GM19351 (cell line): ENCODE measurements around the gene ZNF608.
A peak's percentile ranks its signal among the peaks of the same experiment; 100 is the strongest.

Source experiments
- ATAC-seq: cut with Tn5 transposase; IDR thresholded peaks from one replicate; pipeline ENCODE4 v1.9.1; 2021; ENCODE audit warnings: mild to moderate bottlenecking, moderate library complexity; ENCODE audit not compliant: unreplicated experiment

Gene ZNF608, protein sequence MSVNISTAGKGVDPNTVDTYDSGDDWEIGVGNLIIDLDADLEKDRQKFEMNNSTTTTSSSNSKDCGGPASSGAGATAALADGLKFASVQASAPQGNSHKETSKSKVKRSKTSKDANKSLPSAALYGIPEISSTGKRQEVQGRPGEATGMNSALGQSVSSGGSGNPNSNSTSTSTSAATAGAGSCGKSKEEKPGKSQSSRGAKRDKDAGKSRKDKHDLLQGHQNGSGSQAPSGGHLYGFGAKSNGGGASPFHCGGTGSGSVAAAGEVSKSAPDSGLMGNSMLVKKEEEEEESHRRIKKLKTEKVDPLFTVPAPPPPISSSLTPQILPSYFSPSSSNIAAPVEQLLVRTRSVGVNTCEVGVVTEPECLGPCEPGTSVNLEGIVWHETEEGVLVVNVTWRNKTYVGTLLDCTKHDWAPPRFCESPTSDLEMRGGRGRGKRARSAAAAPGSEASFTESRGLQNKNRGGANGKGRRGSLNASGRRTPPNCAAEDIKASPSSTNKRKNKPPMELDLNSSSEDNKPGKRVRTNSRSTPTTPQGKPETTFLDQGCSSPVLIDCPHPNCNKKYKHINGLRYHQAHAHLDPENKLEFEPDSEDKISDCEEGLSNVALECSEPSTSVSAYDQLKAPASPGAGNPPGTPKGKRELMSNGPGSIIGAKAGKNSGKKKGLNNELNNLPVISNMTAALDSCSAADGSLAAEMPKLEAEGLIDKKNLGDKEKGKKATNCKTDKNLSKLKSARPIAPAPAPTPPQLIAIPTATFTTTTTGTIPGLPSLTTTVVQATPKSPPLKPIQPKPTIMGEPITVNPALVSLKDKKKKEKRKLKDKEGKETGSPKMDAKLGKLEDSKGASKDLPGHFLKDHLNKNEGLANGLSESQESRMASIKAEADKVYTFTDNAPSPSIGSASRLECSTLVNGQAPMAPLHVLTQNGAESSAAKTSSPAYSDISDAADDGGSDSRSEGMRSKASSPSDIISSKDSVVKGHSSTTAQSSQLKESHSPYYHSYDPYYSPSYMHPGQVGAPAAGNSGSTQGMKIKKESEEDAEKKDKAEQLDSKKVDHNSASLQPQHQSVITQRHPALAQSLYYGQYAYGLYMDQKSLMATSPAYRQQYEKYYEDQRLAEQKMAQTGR (N-terminal part only)

GRCh38 chr5:124745928-124746915 lies at the start of gene ZNF608:
Gene ZNF608 (minus strand): TSS chr5:124746639. CDS start chr5:124744989, 1,650 bp downstream.
- no peak for ATAC-seq

- peak; percentile 46 for ATAC-seq
Observed at GRCh38 chr5:124795829-124796228, 49.4 kb upstream of the ZNF608 start.

- ATAC-seq = no peak
Observed at GRCh38 chr5:124790895-124791732, 44.7 kb upstream of the ZNF608 start.

DNA sequence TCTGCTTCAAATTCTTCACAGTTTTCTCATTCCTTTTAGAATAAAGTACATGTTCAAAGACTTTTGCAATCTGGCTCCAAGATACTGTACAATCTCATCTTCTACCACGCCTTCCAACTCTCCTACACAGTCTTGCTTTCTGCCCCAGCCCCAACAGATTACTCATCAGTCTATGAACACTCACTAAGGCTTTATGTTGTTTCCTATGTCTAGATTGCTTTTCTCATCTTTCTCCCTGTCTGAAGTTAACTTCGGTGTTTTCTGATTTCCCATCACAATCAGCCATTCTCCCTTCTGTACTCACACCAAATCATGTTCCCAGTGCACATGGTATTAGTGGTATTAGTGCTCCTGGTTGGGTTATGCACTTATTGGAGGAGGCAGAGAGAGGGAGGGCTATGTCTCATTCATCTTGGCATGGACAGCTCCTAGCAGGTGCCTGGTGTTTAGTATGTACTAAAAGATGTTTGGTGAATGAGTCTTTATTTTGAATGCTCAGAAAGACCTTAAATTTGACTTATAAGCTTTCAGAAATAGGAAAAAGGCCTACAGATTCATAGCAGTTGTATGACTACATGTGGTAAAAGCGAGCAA lies 44.0 kb upstream of the ZNF608 start:
- no peak for ATAC-seq

- peak; percentile 30 for ATAC-seq
Observed at GRCh38 chr5:124789104-124789605, 42.7 kb upstream of the ZNF608 start.

DNA sequence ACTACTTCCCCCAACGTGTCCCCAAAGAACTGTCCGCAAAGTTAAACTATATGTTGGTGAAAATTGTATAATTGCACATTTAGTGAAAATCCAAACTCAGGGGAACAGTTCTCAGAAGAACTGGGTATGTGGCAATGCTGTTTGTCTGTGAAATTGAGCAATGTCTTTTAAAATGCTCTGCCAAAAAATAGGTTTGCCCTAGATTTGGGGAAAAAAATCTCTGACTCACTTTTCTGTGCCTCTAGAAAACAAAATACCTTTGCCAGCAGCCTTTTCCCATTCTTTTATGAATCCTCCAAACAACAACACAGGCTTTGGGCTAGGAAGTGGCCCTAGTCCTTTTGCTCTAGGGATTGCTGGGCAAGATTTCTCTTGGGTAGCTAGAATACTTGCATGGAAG lies 37.4 kb upstream of the ZNF608 start:
- ATAC-seq = no peak

- no peak for ATAC-seq
Observed at GRCh38 chr5:124783285-124783684, 36.8 kb upstream of the ZNF608 start.

DNA sequence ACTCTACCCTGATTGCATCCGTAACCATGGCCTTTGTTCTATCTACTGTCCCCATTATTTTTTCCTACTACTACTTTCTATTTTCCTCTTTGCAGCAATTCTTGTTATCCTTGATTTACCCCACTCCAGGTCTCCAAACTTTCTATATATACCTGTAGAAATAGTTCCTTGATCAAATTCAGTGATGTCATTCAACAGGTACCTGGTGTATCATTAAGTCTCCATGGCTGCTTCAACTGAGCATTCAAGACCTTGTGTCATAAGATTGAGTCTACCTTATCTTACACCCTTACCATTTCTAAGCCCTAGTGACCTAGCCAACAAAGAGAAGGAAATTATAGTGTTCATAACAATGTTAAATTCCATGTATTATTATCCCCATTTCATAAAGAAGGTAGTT lies 35.8 kb upstream of the ZNF608 start:
- no peak for ATAC-seq

DNA sequence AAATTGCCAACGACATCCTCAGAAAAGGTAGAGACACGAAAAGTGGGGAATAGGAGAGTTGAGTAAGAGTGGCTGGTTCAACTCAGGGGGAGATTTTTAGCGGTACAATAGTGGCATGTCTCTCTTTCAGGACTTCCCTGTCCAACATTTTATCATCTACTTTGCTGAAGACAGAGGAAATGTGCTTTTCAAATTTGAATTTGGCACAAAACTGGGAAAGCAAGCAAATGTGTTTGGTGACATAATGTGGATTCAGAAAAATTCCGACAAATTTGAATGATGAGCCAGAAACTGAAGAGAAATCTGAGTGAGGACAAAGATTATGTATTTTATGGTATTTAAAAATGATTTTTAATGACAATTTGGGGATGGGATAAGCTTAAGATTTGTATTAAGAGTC lies 33.6 kb upstream of the ZNF608 start:
- no peak for ATAC-seq

- no peak for ATAC-seq
Observed at GRCh38 chr5:124773315-124774311, 27.2 kb upstream of the ZNF608 start.

GRCh38 chr5:124772457-124773200 lies 26.2 kb upstream of the ZNF608 start:
- ATAC-seq = no peak

- ATAC-seq = no peak
Observed at GRCh38 chr5:124771761-124772160, 25.3 kb upstream of the ZNF608 start.

GRCh38 chr5:124764992-124765611 lies 18.7 kb upstream of the ZNF608 start:
- no peak for ATAC-seq

DNA sequence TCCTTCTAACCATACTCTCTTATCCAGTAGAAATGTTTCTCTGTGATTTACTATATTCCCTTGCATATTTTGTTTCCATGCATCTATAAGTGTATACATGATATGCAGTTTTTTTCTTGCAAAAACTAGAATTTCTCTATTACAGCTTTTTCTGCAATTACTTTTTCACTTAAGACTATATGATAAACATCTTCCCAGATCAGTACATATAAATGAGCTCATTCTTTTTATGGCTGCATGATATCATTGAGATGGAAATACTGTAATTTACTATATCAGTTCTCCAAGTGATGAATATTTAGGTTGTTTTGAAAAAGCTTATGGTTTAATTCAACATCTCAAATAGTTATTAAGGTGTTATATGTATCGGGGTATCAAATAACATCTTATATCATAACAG lies 18.1 kb upstream of the ZNF608 start:
- ATAC-seq = no peak

GRCh38 chr5:124761010-124761409 lies 14.6 kb upstream of the ZNF608 start:
- ATAC-seq = no peak

DNA sequence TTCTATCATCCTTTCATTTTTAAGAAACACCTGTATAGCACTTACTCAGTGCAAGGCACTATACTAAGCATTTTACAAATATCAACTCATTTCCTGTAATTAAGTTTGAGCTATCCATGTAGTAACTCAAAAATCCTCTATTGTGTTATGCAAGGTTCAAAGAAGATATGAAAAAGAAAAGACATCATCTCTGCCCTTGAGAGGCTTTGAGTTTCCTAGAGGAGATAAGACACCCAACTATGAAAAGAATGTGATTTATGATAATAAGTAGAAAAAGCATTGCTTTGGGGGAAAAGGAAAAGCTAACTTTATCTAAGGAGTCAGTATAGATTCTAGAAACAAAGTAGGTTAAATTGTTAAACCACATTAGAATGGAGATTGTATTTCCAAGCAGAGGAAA lies 14.2 kb upstream of the ZNF608 start:
- ATAC-seq = no peak
